NOMO-1 (cell line): ENCODE results near the gene ABCA2.
"Not testable (repeated sequence)": the region's sequence is repeated elsewhere in the genome, so short reads cannot be mapped to it uniquely, and the experiment has no call there.

Experiments
- DNase-seq, 2 experiments: peaks; one replicate each; lab custom pipeline; 2025; ENCODE audit not compliant: unreplicated experiment in 2 of 2; lab: John Stamatoyannopoulos, UW

Gene ABCA2

GRCh38 chr9:137016436-137016835 lies 11.6 kb downstream of the ABCA2 start:
- DNase-seq = no peak

DNA sequence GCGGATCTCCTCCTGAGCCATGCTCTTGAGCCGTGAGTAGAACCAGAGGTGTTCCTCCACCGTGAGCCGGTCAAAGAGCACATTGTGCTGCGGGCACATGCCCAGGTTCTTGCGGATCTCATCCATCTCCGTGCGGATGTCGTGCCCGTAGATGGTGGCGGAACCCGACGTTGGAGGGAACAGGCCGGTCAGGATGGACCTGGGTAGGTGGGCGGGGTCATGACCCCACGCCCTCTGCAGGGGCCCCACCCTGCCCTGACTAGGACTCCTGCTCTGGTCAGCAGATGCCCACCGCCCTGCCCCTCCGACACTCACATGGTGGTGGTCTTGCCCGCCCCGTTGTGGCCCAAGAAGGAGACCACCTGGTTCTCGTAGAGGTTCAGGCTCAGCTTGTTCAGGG lies 12.1 kb downstream of the ABCA2 start:
- no peak for DNase-seq

DNA sequence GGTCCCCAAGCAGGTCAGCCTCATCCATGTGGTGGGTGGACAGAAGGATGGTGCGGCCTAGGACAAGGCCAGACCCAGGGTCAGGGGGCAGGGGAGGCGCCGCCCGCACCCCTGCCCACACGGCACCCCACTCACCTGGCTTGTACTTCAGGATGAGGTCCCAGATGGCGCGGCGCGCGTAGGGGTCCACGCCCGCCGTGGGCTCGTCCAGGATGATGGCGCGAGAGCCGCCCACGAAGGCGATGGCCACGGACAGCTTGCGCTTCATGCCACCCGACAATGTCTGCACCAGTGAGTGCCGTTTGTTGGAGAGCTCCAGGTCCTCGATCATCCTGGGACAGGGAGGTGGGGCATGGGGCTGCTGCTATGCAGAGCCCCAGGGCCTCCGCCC lies 12.5 kb downstream of the ABCA2 start:
- DNase-seq = no peak

DNA sequence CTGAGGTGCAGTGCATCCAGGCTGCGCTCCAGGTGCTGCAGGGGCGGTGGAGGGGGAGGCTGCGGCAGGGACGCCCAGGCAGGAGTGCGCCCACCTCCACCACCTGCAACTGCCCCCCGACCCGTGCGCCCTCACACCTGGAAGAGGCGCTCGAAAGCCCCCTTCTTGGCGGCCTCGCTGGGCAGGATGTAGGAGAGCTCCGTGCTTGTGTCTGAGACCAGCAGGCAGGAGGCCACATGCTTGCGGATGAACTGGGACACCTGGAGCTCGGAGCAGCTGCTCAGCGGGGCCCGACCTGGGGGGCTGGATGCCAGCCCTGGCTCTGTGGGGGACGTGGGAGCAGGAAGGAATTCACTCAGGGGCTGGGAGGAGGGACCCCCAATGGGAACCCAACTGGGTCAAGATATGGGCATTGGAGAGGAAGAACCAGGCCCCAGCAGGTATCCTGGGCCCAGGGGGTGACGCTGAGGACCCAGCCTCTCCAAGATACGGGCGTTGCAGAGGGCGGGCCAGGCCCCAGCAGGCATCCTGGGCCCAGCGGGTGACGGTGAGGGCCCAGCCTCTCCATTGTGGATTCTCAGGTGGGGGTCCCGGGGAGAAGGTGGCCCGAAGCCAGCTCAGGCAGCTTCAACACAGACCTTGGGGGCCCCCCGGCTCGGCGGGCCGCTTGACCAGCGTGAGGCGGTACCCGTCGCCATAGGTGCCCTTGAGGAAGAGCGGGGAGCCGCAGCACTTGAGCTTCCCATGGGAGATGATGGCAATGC lies 13.1 kb downstream of the ABCA2 start:
- no peak for DNase-seq

- no peak for DNase-seq
Observed at GRCh38 chr9:137014166-137014565, 13.9 kb downstream of the ABCA2 start.

- DNase-seq = no peak
Observed at GRCh38 chr9:137013571-137013940, 14.5 kb downstream of the ABCA2 start.

DNA sequence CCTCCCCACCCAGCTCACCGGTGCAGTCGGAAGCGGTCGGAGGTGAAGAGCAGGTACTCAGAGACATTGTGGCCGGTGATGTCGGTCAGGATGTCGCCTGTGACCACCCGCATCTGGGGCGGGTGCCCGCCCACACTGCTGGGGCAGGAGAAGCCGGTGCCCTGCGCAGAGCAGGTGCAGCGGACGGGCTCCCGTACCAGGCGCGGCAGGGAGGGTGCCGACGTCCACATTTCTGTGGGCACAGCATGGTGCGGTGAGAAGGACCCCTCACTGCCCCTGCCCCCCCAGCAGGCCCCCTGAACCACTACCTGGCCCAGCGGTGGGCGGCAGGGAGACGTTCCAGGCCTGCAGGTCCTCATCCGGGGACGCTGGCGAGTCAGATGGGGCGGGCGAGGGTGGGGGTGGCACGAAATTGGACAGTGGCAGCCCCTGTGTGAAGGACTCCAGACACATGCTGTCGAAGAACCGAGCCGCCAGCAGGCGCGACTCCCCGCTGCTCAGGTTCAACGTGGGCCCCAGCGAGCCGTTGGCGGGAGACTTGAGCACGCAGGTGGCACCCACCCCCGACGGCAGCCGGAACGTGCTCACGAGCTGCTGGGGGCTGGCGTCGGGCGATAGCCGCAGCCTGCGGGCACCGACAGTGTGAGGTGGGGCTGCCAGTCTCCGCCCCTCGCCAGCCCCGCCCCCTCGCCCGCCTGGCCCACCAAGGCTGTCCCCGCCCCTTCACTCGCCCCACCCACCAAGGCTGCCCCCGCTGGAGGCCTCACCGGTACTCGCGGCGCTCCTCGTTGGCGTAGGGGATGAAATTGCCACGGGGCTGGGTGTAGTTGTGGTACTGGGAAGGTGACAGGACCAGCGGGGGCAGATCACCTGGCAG lies 15.1 kb downstream of the ABCA2 start:
- no peak for DNase-seq

DNA sequence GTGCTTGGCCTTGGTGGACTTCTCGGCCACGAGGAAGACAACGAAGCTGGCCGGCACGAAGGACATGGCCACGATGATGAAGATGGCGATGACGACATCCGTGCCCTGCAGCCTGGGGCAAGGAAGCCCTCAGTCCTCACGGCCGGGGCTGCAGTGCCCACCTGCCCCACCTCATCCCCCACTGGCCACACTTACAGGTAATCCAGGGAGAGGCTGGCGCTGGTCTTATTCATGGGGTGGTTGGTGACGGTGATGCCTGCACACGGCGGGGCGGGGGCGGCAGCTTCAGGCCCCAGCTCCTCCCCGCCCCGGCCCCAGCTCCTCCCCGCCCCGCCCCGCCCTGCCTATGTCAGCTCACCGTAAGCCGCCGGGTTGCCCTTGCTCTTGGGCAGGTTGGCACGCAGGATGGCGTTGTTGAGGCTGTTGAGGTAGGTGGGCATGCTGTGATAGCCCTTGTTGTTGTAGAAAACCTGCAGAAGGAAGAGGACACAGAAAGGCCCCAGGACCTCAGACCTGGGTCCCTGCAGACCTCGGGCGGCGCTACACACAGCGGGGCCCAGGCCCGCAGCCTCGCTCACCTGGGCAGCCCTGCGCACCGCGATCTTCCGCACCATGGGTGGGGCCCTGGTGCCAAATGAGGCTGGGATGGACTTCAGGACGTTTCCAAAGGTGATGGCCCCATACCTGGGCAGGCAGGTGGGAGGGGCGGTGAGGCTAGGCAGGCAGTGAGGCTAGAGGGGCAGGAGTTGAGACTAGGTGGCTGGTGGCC lies 15.9 kb downstream of the ABCA2 start:
- no peak for DNase-seq

GRCh38 chr9:137011156-137011555 lies 16.9 kb downstream of the ABCA2 start:
- no peak for DNase-seq

- DNase-seq = no peak
Observed at GRCh38 chr9:137009938-137010732, 17.9 kb downstream of the ABCA2 start.

GRCh38 chr9:137009217-137009616 lies 18.8 kb downstream of the ABCA2 start:
- DNase-seq = no peak

- no peak for DNase-seq
Observed at GRCh38 chr9:137008312-137008711, 19.7 kb downstream of the ABCA2 start.

DNA sequence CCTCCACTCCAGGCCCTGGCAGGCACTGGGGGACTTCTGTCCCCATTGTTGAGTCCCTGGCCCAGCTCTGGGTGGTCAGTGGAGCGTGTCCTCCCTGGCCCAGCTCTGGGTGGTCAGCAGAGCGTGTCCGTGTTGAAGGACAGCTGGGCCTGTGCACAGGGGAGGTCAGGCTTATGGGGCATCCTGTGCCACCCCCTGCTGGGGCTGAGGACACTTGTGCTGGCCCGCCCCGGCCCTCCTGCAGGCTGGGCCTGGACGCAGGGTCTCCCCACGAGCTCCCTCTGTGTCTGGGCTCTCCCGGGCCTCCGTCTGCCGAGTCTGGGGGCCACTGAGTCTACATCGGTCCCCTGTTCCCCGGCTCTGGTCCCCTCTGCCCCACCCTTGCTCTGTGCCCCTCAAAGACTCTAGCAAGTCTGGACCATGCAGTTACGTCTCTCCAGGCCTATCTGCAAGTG lies 20.2 kb downstream of the ABCA2 start:
- DNase-seq = no peak

- DNase-seq = no peak
Observed at GRCh38 chr9:137007108-137007815, 20.8 kb downstream of the ABCA2 start.

GRCh38 chr9:137006116-137007003 lies 21.7 kb downstream of the ABCA2 start:
- DNase-seq = no peak

GRCh38 chr9:137004285-137004684 lies 23.8 kb downstream of the ABCA2 start:
- DNase-seq = not testable (repeated sequence)

GRCh38 chr9:137002646-137003041 lies 25.4 kb downstream of the ABCA2 start:
- DNase-seq = no peak

- no peak for DNase-seq
Observed at GRCh38 chr9:137001857-137002645, 26.0 kb downstream of the ABCA2 start.
